Esophagus mucosa (tissue), 1 donor: ENCODE results near the gene PKNOX1. TPM values are rescaled to one million over a fixed set of nuclear protein-coding genes. Genes with fewer than 3 reads are reported as not detected.
A peak's percentile ranks its signal among the peaks of the same experiment; 100 is the strongest.
"Not testable (repeated sequence)": the region's sequence is repeated elsewhere in the genome, so short reads cannot be mapped to it uniquely, and the experiment has no call there.

ENCODE experiments used
- ATAC-seq: fragments of 200-7000 bp; cut with Tn5 transposase; one replicate; pipeline ENCODE4 v1.9.1; 2020
- total RNA-seq: library from RNA; stranded (reverse); gene quantifications from one replicate; pipeline ENCODE4 v1.2.4, GENCODE V29; 2023
- donor health status: DM: yes; HTN: yes; CAD: no.

Gene PKNOX1
- total RNA-seq, 1 donor from 2014 or later, result 12.1 TPM

GRCh38 chr21:42986125-42986783, 11.9 kb downstream of the PKNOX1 start:
- ATAC-seq, result no peak

DNA sequence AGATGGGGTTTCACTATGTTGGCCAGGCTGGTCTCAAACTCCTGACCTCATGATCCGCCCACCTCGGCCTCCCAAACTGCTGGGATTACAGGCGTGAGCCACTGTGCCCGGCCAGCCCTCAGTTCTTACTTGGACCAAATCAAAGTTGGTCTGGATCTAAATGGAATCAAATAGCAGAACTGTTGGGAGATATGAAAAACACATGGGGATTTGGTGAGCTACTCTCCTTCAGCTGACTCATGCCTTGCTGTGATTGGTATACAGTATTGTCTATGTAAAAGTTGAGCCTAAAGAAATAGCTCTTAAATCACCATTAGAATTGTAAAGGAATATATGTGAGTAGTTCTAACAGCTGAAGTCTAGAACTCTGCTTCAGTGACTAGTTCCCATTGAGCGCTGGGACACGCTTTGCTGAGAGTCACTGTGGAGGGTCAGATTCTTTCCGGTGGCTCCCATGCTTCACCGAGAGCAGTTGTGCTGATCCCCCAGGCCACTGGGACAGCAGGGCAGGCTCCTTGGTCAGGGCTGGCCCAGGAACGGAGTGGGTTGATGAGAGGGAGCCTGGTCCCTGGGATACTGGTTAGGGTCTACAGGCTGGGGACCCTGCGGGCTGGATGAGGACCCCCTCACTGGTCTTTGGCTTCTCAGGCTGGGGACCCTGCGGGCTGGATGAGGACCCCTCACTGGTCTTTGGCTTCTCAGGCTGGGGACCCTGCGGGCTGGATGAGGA, 14.0 kb downstream of the PKNOX1 start:
- ATAC-seq, result no peak

DNA sequence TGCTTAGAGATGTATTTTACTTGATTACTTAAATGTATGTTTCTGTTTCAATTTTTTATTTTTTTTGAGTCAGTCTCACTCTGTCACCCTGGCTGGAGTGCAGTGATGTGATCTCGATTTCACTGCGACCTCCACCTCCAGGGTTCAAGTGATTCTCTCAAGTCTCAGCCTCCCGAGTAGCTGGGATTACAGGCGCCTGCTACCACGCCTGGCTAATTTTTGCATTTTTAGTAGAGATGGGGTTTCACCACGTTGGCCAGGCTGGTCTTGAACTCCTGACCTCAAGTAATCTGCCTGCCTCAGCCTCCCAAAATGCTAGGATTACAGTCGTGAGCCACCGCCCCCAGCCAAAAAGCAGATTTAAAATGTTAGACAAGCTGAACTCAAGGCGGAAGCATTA, 15.0 kb downstream of the PKNOX1 start:
- ATAC-seq, result not testable (repeated sequence)

DNA sequence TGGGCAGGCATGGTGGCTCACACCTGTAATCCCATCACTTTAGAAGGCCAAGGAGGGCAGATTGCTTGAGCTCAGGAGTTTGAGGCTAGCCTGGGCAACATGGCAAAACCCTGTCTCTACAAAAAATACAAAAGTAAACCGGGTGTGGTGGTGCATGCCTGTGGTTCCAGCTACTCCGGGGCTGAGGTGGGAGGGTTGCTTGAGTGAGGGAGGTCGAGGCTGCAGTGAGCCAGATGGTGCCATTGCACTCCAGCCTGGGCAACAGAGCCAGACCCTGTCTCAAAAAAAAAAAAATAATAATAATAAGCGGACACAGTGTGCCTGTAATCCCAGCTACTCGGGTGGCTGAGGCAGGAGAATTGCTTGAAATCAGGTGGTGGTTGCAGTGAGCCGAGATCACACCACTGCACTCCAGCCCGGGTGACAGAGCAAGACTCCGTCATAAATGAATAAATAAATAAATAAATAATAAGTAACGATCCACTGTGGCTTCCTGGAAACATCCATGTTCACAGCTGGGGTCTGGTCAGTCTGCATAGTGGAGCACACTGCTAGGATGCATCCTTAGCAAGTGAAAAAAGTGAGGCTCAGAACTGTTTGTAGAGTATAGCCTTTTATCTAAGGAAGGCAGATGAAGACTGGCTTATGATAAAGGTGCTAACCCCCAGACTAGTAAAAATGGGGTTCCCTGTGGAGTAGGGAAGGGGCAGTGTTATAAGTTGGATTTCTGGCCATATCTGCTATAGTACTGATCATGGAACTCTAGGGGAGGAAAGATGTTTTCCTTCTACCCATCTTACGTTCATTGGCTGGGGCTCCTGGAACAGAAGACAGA, 15.7 kb downstream of the PKNOX1 start:
- ATAC-seq, result no peak

GRCh38 chr21:42991992-42992740, 17.8 kb downstream of the PKNOX1 start:
- ATAC-seq, result no peak

DNA sequence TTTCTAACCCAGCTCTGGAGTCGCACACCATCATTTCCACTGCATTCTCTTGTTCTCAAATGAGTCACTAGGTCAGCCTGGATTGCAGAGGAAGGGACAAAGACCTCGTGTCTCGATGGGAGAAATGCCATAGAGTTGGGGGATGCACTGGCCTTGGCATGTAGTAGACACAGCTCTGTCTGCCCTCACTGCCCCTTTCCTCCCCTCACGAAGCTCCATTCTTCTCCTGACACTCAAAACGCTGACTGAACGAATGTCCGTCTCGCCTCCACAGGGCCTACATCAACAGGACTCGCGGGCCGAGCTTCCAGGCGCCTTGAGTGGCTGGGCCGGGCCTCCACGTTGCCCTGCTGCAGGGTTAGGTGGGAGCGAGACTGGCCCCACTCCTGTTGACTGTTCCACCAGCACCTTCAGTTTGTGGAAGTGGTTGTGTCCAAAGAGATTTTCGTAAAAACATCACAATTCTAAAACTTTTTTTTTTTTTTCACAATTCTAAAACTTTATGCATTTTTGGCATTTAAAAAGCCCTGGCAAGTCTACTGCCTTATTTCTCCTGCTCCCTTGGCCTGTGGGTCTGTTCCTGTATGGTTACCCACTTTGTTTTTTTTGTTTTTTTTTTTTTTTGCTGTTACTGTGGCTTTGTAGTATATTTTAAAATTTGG, 18.8 kb downstream of the PKNOX1 start:
- no peak for ATAC-seq

GRCh38 chr21:42997053-42997452, 22.7 kb downstream of the PKNOX1 start:
- ATAC-seq, result peak; percentile 94

DNA sequence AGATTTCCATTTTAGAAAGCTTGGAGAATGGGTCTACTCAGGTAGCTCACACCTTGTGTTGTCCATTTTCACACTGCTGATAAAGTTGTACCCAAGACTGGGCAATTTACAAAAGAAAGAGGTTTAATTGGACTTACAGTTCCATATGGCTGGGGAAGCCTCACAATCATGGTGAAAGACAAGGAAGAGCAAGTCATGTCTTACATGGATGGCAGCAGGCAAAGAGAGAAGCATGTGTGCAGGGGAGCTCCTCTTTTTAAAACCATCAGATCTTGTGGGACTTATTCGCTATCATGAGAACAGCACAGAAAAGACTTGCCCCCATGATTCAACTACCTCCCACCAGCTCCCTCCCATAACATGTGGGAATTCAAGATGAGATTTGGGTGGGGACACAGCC, 23.6 kb downstream of the PKNOX1 start:
- not testable (repeated sequence) for ATAC-seq

- not testable (repeated sequence) for ATAC-seq
Observed at GRCh38 chr21:42999152-42999551, 24.8 kb downstream of the PKNOX1 start.

GRCh38 chr21:43000041-43000440, 25.7 kb downstream of the PKNOX1 start:
- ATAC-seq, result not testable (repeated sequence)

- ATAC-seq, result no peak
Observed at GRCh38 chr21:43001316-43001715, 27.0 kb downstream of the PKNOX1 start.

DNA sequence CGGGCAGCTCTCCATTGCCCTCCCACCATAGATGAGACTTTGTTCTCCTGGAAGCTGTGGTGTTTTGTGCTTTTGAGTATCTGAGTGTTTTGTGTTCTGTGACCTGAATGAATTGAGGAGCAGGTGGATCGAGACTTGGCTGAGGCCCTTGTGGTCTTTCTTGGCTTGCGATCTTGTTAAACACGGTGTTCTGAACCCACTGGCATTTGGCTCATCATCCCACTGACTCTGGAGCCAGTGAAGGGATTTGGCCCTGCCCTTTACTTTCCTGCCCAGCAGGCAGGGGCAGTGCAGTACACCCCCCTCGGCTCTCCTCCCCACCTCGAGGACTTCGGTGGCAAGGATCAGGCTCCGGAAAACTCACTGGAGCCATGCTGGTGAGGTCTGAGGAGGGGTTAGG, 30.6 kb downstream of the PKNOX1 start:
- no peak for ATAC-seq

- ATAC-seq, result no peak
Observed at GRCh38 chr21:43005635-43006034, 31.3 kb downstream of the PKNOX1 start.

DNA sequence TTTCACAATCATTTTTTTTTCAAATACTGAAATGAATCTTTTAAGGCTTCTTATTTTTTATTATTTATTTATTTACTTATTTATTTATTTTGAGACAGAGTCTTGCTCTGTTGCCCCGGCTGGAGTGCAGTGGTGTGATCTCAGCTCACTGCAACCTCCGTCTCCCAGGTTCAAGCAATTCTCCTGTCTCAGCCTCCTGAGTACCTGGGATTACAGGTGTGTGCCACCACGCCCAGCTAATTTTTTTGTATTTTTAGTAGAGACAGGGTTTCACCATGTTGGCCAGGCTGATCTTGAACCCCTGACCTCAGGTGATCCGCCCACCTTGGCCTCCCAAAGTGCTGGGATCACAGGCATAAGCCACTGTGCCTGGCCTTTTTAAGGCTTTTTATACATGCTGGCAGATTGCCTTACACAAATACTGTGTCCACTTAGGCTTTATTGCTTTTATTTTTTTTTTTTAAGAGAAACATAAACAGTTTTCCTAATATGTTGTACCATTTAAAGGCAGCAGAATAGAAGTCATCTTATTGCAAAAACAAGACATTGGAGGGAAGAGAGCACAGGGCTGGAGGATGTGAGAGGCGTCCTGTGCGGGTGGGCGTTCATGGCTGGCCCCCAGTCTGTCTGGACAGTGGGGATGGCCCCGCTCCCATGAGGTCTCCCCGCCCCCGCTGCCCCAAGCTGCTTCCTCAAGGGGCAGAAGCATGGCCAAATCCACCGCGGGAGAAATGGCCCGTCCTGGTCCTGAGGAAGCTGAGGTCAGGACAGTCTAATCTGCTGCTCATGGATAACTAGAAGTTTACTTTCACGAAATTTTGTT, 31.9 kb downstream of the PKNOX1 start:
- ATAC-seq, result not testable (repeated sequence)

DNA sequence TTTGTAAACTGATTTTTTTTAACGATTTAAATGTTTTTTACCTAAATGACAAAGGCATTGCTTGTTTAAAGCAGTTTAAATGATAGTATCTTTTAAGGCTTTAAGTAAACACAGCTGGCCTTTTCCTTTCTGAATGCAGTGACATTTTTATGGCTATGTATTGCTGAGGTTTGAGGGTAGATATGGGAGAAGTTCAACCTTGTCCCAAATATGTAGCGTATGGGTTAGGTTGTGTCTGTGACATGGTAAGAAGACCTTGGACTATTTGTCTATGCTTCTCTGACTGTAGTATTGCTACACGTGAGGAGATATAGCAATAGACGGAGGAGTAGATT, 32.5 kb downstream of the PKNOX1 start:
- ATAC-seq, result no peak

DNA sequence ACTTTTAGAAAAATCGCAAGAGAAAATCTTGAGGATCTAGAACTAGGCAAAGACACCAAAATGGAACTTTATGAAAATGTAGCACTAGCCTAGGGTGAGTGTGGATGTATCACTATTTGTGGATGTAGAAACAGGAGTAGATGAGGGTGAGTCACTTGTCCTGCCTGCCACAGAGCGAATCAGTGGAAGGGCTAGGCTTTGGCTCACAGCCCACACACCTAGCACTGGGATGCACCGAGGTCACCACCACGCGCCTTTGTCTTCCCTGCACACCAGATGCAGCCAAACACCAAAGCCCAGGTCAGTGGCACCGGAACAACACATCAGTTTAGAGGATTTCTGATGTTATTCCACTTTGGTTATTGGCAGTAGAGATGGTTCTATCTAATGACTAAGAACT, 38.2 kb downstream of the PKNOX1 start:
- peak; percentile 81 for ATAC-seq

DNA sequence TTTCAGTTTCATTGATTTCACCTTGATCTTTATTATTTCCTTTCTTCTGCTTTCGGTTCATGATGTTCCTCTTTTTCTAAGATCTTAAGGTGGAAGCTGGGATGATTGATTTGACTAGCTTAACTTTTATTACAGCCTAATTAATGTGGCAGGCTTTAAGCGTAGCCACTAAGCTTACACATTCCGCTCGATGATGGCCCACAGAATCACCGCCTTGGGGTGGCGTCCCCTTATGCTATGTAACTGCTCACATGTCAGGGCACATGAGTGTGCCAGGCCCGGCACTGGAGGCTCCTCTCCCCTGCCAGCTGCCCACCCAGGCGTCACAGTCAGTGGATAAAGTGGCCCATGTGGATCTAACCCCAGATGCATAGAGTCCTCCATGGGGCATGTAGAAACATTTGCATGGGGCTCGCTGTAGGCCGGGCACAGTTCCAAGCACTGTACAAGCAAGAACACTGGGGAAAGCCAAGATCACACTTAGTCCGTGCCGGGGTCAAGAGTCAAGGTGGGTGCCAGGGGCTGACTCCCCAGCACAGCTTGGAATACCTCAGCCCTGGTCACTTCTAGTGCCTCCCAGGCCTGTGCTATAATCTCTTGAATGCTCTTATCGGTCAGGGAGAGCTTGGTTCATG, 41.7 kb downstream of the PKNOX1 start:
- ATAC-seq, result no peak

DNA sequence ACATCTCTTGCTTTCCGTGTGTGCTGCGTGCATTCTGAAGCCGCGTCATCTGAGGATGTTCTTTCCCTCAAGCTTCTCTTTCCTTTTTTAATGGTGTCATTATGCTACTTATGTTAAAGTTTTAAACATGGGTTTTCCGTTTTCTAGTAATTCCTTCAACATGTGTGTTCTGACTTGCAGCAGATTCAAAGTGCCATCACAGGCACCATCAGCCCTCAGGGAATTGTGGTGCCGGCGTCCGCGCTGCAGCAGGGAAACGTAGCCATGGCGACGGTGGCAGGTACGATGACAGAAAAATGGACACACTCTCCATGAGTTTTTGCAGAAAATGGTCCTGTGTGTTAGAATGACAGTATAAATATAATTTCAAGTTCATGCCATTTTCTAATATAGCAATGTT, 42.4 kb downstream of the PKNOX1 start:
- ATAC-seq, result no peak

DNA sequence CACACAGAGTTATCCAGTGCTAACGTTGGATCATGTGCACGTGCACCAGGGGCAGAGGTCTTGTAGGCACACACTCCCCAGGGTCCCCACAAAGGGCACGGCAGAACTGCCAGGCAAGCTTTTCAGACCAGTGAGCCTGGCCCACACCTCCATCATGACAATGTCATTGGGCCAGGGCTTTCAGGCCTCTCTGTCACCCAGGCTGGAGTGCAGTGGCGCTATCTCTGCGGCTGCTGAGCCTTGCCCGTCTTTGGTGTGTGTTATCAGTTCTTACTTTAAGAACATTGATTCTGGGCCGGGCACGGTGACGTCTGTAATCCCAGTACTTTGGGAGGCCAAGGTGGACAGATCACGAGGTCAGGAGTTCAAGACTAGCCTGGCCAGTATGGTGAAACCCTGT, 44.2 kb downstream of the PKNOX1 start:
- no peak for ATAC-seq

DNA sequence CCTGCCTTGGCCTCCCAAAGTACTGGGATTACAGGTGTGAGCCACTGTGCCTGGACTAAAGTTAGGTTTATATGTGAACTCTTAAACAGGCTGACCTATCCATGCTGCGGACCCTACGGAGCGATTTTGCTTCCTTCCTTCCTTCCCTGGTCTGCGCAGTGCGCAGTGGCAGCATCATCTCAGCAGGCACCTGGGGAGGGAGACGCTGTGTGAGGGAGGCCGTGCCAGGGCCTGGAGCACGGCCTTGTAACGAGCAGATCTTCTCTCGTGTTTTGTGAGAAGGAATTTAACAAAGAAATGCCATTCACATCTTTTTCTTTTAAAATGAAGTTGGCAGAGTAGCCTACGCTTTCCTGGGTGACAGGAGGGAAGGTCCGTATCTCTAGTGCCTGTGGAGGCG, 45.8 kb downstream of the PKNOX1 start:
- no peak for ATAC-seq

DNA sequence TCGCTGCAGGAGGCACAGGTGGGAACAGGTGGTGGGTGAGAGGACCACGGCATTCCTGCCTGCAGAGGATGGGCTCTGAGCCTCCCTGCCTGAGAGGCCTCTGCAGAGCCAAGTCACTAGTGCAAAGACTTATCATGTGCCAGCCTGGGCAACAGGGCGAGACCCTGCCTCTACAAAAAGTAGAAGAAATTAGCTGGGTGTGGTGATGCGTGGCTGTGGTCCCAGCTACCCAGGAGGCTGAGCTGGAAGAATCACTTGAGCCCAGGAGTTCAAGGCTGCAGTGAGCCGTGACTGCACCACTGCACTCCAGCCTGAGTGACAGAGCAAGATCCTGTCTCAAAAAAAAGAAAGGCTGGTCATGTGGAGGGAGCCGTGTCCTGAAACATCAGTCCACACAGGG, 46.4 kb downstream of the PKNOX1 start:
- no peak for ATAC-seq
